Measurements from ENCODE around the gene TBRG4. TPM values are rescaled to one million over a fixed set of nuclear protein-coding genes. Genes with fewer than 3 reads are reported as not detected.

Gene TBRG4
- total RNA-seq, 1 experiment from 2014 or later, result 127 TPM

GRCh38 chr7:45118889-45119331 is 7.4 kb upstream of the TBRG4 start:
- no peak for TF ChIP-seq CTCF (conservative IDR thresholded peaks at IDR 0.05)

More at GRCh38 chr7:45118889-45119331, 7.4 kb upstream of the TBRG4 start:
- Histone ChIP-seq H2AFZ (ENCODE audit: low read length) (no peak overlapping the region), H4K8ac (replicated peaks; ENCODE audit: insufficient read length, low read depth, low read length) (no peak overlapping the region), H3T11ph (ENCODE audit: low read length) (no peak overlapping the region), H3K79me2 (ENCODE audit: insufficient read depth, low read length) (no peaks in the 10 kb centered on the region), H4K91ac (ENCODE audit: insufficient read length, low read depth, low read length) (no peak overlapping the region), H2BK12ac (ENCODE audit: insufficient read length, low read depth, low read length) (no peak overlapping the region), H4K5ac (ENCODE audit: insufficient read length, low read depth, low read length) (no peak overlapping the region), H3K23me2 (ENCODE audit: insufficient read length, low read depth, low read length, poor library complexity, severe bottlenecking) (no peaks in the 10 kb centered on the region), H3K27me3 (ENCODE audit: insufficient read depth, low read length) (no peaks in the 10 kb centered on the region), H3K79me1 (ENCODE audit: insufficient read depth, low read depth, low read length, poor library complexity, severe bottlenecking) (no peaks in the 10 kb centered on the region), H3K4ac (ENCODE audit: low read depth, low read length) (no peak overlapping the region), H3K56ac (ENCODE audit: insufficient read length, low read depth, low read length) (no peak overlapping the region), H2BK5ac (ENCODE audit: insufficient read length, low read length) (no peak overlapping the region), H3K14ac (ENCODE audit: insufficient read depth, low read length) (no peak overlapping the region), H3K4me2 (ENCODE audit: insufficient read depth, insufficient read length, low read length) (no peak overlapping the region), H3K18ac (ENCODE audit: insufficient read length, low read depth, low read length) (no peak overlapping the region), H3K4me1 (ENCODE audit: insufficient read depth, low read length) (no peaks in the 10 kb centered on the region), H3K9ac (ENCODE audit: extremely low read depth, insufficient read length, low read length) (no peak overlapping the region), H2BK20ac (ENCODE audit: low read depth, low read length, poor library complexity, severe bottlenecking) (no peak overlapping the region), H3K27ac (ENCODE audit: insufficient read length, low read depth, low read length) (no peak overlapping the region), H3K23ac (ENCODE audit: insufficient read length, low read depth, low read length) (no peak overlapping the region), H2BK15ac (ENCODE audit: low read depth, low read length) (no peak overlapping the region), H2AK5ac (ENCODE audit: insufficient read length, low read length) (no peak overlapping the region), H2BK120ac (ENCODE audit: low read depth, low read length, poor library complexity, severe bottlenecking) (no peak overlapping the region), H4K20me1 (ENCODE audit: control insufficient read depth, insufficient read depth, insufficient read length) (no peaks in the 10 kb centered on the region), H3K9me3 (ENCODE audit: control insufficient read depth, low read depth, low read length) (no peaks in the 10 kb centered on the region)
- WGBS (ENCODE audit: extremely low coverage, insufficient read length, low lambda C conversion rate), result no CpG with 5 or more reads among the region's 3 CpGs
- no peaks in the 10 kb centered on the region for H3K9me3 Mint-ChIP-seq
- DNase-seq, result no peak
- H3K27me3 Mint-ChIP-seq (ENCODE audit: low read depth), result peaks cover 41% of the 10 kb centered on the region
- H3K27ac Mint-ChIP-seq, result no peak overlapping the region
- H3K4me3 Mint-ChIP-seq, result no peak overlapping the region
- peaks cover 6 to 7% of the 10 kb centered on the region in 2 experiments for H3K4me1 Mint-ChIP-seq
- H3K36me3 Mint-ChIP-seq (ENCODE audit: insufficient read depth in 1 of 3, low read depth in 3 of 3), result no peaks in the 10 kb centered on the region

Data from H9 (cell line).